HepG2 (cell line): Measurements from ENCODE around the gene KPNB1.

Experiments
- CEBPB ChIP-seq: IDR thresholded peaks from 2 replicates; pipeline ENCODE4 v1.6.1; 2011; ENCODE audit warnings: low read depth, low read length, improper control_type of control experiment, borderline replicate concordance
- KDM5A ChIP-seq: fragments of 200-600 bp; sonication (generic); IDR thresholded peaks from 2 replicates; pipeline ENCODE4 v1.7.0; 2018; ENCODE audit warnings: antibody characterized with exemption, mild to moderate bottlenecking, low read length, borderline replicate concordance
- ZNF180 ChIP-seq: sonication (generic); formaldehyde crosslinking; IDR thresholded peaks from 2 replicates; pipeline ENCODE4 v1.4.0; 2020; ENCODE audit warnings: low read depth, missing genetic modification reagents, borderline replicate concordance
- TF ChIP-seq, protein P1 (sequence below): sonication (generic); formaldehyde crosslinking; IDR thresholded peaks from 2 replicates; pipeline ENCODE4 v1.5.0; 2020; ENCODE audit warnings: mild to moderate bottlenecking, missing genetic modification reagents, moderate library complexity

- TF ChIP-seq ZNF180 (CRISPR knock-in tag) (no peak), KDM5A (no peak), CEBPB (no peak)
- TF ChIP-seq, protein P1, sequence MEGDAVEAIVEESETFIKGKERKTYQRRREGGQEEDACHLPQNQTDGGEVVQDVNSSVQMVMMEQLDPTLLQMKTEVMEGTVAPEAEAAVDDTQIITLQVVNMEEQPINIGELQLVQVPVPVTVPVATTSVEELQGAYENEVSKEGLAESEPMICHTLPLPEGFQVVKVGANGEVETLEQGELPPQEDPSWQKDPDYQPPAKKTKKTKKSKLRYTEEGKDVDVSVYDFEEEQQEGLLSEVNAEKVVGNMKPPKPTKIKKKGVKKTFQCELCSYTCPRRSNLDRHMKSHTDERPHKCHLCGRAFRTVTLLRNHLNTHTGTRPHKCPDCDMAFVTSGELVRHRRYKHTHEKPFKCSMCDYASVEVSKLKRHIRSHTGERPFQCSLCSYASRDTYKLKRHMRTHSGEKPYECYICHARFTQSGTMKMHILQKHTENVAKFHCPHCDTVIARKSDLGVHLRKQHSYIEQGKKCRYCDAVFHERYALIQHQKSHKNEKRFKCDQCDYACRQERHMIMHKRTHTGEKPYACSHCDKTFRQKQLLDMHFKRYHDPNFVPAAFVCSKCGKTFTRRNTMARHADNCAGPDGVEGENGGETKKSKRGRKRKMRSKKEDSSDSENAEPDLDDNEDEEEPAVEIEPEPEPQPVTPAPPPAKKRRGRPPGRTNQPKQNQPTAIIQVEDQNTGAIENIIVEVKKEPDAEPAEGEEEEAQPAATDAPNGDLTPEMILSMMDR (CRISPR knock-in tag): no peak
These were observed 48.4 kb downstream of the KPNB1 start for GRCh38 chr17:47697906-47698711.
